ENCODE data around the gene CBR1.

DNA sequence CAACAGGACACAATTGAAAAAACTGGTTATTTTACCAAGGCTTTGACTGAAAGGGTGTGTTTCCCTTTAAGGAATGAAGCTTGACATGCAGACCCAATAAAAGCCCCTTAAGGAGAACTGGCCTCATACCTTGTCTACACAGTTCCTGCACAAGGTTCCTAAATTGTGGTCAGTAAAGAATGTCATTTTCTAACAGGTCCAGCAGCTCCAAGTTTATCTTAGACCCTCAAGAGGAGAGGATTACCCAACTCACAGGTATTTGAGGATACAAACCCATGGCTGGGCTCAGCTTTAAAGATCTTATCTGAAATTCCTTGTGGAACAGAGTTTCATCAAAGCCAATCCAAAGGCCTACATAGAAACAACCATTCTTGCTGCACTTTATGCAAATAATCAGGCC is 33.6 kb downstream of the CBR1 start:
- TF ChIP-seq, protein P1, sequence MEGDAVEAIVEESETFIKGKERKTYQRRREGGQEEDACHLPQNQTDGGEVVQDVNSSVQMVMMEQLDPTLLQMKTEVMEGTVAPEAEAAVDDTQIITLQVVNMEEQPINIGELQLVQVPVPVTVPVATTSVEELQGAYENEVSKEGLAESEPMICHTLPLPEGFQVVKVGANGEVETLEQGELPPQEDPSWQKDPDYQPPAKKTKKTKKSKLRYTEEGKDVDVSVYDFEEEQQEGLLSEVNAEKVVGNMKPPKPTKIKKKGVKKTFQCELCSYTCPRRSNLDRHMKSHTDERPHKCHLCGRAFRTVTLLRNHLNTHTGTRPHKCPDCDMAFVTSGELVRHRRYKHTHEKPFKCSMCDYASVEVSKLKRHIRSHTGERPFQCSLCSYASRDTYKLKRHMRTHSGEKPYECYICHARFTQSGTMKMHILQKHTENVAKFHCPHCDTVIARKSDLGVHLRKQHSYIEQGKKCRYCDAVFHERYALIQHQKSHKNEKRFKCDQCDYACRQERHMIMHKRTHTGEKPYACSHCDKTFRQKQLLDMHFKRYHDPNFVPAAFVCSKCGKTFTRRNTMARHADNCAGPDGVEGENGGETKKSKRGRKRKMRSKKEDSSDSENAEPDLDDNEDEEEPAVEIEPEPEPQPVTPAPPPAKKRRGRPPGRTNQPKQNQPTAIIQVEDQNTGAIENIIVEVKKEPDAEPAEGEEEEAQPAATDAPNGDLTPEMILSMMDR (IDR thresholded peaks at IDR 0.05), result no peak
- TF ChIP-seq POLR2A (IDR thresholded peaks at IDR 0.05), result no peak

Measured in testis (tissue), 2 donors.